A549 (cell line): ENCODE measurements around the gene AMPD3.

Experiments used
- JUN ChIP-seq, 2 experiments: fragments of >200 bp; sonication (Bioruptor Twin); formaldehyde crosslinking; IDR thresholded peaks; 2 replicates in 1 of 2; 3 replicates in 1 of 2; pipeline ENCODE4 v1.6.1; 2016 to 2017
- PHF8 ChIP-seq: fragments of 200-600 bp; sonication (generic); IDR thresholded peaks from 2 replicates; pipeline ENCODE4 v1.6.1; 2016; ENCODE audit warnings: low read depth, mild to moderate bottlenecking, antibody characterized with exemption, moderate library complexity, borderline replicate concordance
- RCOR1 ChIP-seq: fragments of 150-350 bp; IDR thresholded peaks from 2 replicates; pipeline ENCODE4 v1.6.1; 2014; ENCODE audit warnings: antibody characterized with exemption, low read length, low read depth
- TF ChIP-seq, protein P1 (sequence below): fragments of >200 bp; sonication (Bioruptor Twin); formaldehyde crosslinking; IDR thresholded peaks from 3 replicates; pipeline ENCODE4 v1.5.1; 2016

DNA sequence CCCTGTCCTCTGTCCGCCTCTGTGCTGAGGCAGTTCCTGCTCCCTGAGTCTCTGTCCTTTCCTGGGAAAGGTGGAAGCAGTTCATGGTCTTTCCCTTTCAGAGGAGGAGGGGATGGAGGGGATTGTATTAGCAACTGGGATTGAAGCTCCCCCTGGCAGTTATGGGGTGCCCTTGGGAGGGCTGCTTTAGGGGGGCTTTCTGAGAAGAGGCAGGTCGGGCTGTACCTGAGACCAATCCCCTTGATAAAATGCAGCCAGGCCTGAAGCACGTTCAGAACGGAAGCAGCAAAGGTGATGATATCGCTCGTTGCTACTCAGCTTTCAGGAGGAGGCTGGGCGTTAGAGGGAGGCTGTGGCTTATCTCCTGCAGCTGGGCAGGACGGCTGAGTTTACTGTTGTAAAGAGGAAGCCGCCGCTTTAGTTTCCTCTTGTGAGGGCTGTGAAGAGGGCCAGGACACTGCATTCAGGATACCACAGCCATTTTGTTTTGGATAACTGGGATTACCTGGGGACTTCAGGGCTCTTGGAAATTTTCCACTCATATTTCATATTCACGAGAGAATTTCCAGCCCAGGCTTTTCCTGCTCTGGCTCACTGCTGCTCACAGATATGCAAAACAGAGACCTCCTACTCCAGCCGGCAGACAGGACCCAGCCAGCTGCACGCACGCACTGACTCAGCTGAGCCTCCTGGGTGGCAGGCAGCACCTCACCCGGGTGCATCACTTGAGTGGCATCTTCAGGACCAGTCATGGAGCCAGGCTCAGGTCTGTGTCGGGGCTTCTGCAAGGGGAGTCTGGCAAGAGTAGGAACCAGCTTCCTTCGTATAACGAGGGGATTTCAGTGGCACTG lies 798 bp downstream of the AMPD3 start:
- TF ChIP-seq RCOR1, result no peak
- TF ChIP-seq PHF8, result no peak
- TF ChIP-seq, protein P1, sequence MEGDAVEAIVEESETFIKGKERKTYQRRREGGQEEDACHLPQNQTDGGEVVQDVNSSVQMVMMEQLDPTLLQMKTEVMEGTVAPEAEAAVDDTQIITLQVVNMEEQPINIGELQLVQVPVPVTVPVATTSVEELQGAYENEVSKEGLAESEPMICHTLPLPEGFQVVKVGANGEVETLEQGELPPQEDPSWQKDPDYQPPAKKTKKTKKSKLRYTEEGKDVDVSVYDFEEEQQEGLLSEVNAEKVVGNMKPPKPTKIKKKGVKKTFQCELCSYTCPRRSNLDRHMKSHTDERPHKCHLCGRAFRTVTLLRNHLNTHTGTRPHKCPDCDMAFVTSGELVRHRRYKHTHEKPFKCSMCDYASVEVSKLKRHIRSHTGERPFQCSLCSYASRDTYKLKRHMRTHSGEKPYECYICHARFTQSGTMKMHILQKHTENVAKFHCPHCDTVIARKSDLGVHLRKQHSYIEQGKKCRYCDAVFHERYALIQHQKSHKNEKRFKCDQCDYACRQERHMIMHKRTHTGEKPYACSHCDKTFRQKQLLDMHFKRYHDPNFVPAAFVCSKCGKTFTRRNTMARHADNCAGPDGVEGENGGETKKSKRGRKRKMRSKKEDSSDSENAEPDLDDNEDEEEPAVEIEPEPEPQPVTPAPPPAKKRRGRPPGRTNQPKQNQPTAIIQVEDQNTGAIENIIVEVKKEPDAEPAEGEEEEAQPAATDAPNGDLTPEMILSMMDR, result no peak
- no peak for TF ChIP-seq JUN (IDR thresholded peaks at IDR 0.05)
